ENCODE data around the gene FKRP. TPM values are rescaled to one million over a fixed set of nuclear protein-coding genes. Genes with fewer than 3 reads are reported as not detected.

The FKRP gene
- total RNA-seq, 1 experiment from 2014 or later = 33.1 TPM

DNA sequence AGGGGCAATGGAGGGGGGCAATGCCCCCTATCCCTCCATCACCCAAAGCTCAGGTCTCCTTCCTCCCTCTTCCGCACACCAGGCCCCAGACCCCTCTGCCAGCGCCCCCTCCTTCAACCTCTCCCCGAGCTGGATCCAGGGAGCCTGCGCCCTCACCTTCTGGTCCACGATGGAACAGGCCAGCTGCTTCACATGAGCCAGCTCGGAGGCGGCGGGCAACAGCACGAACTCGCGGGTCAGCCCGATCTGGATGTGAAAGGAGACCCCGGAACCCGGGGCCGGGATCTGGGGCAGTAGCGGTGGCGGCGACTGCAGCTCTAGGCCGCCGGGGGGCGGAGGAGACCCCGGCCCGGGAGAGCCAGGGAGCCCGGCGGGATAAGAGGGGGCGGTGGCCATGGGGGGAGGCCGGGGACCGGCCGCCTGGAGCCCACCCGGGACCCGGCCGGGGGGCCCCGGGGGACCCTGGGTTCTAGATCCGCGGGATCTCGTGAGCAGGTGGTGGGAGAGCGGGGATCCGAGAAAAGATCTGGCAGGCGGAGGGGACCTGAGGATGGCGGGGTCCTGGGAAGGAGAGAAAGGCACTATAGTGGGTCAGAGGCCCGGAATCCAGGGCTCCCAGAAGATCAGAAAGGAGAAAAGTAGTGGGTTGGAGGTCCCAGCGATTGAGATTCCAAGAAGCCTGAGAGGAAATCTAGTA, 29.7 kb upstream of the FKRP start:
- H3K27me3 Mint-ChIP-seq (ENCODE audit: insufficient read depth, unreplicated experiment) = no peaks in the 10 kb centered on the region
- no TSS peak for BruUV-seq (replicated peaks)
- Histone ChIP-seq H3K9me3 (no peaks in the 10 kb centered on the region), H3K27me3 (replicated peaks; ENCODE audit: control insufficient read depth, insufficient read depth, low read length) (no peaks in the 10 kb centered on the region), H3K4me1 (peaks cover 18% of the 10 kb centered on the region), H3K4me3 (ENCODE audit: low read depth, low read length) (peak overlapping the region; percentile 88), H3K36me3 (ENCODE audit: control insufficient read depth, insufficient read depth, low read length) (peaks cover 3% of the 10 kb centered on the region; the same call in 1 of the 2 replicates)
- peaks cover 14% of the 10 kb centered on the region for H3K4me1 Mint-ChIP-seq (ENCODE audit: low read depth, unreplicated experiment)
- intact Hi-C loops (cut with micrococcal nuclease; ENCODE audit: unreplicated experiment) = no loop called here
- H3K36me3 Mint-ChIP-seq (ENCODE audit: insufficient read depth, unreplicated experiment) = peaks cover 51% of the 10 kb centered on the region
- DNase-seq = peak; percentile 45 to 54
- ChIA-PET POLR2A (interaction anchor here (0.7 kb wide), 1 partner anchor 540 kb away, joined by 7 read pairs; the partner anchor contains the start of gene CCDC9), CTCF (interaction anchor here (0.6 to 0.7 kb wide), 5 partner anchors 29 to 325 kb away, joined by 3 to 9 read pairs (median 5); no protein-coding TSS in a partner anchor)
- H3K27ac Mint-ChIP-seq (ENCODE audit: unreplicated experiment) = peak overlapping the region; percentile 95
- no peaks in the 10 kb centered on the region for H3K9me3 Mint-ChIP-seq (ENCODE audit: unreplicated experiment)
- H3K4me3 Mint-ChIP-seq (ENCODE audit: unreplicated experiment) = peak overlapping the region; percentile 99
- TF ChIP-seq, protein P1, sequence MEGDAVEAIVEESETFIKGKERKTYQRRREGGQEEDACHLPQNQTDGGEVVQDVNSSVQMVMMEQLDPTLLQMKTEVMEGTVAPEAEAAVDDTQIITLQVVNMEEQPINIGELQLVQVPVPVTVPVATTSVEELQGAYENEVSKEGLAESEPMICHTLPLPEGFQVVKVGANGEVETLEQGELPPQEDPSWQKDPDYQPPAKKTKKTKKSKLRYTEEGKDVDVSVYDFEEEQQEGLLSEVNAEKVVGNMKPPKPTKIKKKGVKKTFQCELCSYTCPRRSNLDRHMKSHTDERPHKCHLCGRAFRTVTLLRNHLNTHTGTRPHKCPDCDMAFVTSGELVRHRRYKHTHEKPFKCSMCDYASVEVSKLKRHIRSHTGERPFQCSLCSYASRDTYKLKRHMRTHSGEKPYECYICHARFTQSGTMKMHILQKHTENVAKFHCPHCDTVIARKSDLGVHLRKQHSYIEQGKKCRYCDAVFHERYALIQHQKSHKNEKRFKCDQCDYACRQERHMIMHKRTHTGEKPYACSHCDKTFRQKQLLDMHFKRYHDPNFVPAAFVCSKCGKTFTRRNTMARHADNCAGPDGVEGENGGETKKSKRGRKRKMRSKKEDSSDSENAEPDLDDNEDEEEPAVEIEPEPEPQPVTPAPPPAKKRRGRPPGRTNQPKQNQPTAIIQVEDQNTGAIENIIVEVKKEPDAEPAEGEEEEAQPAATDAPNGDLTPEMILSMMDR (IDR thresholded peaks at IDR 0.05; ENCODE audit: insufficient read depth in 1 of 2, low read depth in 1 of 2, low read length in 1 of 2, severe bottlenecking in 1 of 2, unreplicated experiment in 1 of 2) = peak in 1 of 2 experiments; percentile 55

DNA sequence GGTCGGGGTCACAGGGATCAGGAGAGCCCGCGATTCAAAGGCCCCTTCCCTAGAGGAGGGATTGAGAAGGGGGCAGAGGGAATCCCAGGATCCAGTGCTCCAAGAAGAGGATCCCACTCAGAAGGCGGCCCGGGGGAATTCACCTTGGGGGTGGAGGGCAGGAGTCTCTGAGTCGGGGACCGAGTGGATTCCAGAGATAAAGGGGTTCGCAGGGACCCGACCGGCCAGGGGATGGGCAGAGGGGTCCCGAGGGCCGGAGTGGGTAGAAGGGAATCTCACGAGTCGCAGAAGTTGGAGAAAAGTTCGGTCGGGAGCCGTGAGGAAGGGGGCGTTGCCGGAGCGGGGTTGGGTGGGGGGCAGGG, 29.2 kb upstream of the FKRP start:
- ChIA-PET CTCF (interaction anchor here (0.6 to 0.7 kb wide), 2 partner anchors 102 to 326 kb away, joined by 7 to 9 read pairs; no protein-coding TSS in a partner anchor), POLR2A (interaction anchor here (0.6 to 0.7 kb wide), 2 partner anchors 540 to 1454 kb away, joined by 4 to 7 read pairs; partner anchors contain the start of gene CCDC9)
- TF ChIP-seq, protein P1 (IDR thresholded peaks at IDR 0.05; ENCODE audit: insufficient read depth in 1 of 2, low read depth in 1 of 2, low read length in 1 of 2, severe bottlenecking in 1 of 2, unreplicated experiment in 1 of 2) = no peak
- Mint-ChIP-seq H3K36me3 (ENCODE audit: insufficient read depth, unreplicated experiment) (peaks cover 57% of the 10 kb centered on the region), H3K4me1 (ENCODE audit: low read depth, unreplicated experiment) (peaks cover 14% of the 10 kb centered on the region), H3K27ac (ENCODE audit: unreplicated experiment) (peak overlapping the region; percentile 95), H3K9me3 (ENCODE audit: unreplicated experiment) (no peaks in the 10 kb centered on the region), H3K27me3 (ENCODE audit: insufficient read depth, unreplicated experiment) (no peaks in the 10 kb centered on the region), H3K4me3 (ENCODE audit: unreplicated experiment) (peak overlapping the region; percentile 99)
- intact Hi-C loops (cut with micrococcal nuclease; ENCODE audit: unreplicated experiment) = no loop called here
- Histone ChIP-seq H3K4me3 (ENCODE audit: low read depth, low read length) (peak overlapping the region; percentile 88), H3K9me3 (no peaks in the 10 kb centered on the region), H3K4me1 (peaks cover 18% of the 10 kb centered on the region), H3K36me3 (ENCODE audit: control insufficient read depth, insufficient read depth, low read length) (peaks cover 3% of the 10 kb centered on the region; the same call in 1 of the 2 replicates), H3K27me3 (replicated peaks; ENCODE audit: control insufficient read depth, insufficient read depth, low read length) (no peaks in the 10 kb centered on the region)
- BruUV-seq (replicated peaks) = no TSS peak
- DNase-seq = peak in 1 of 2 experiments; percentile 32

DNA sequence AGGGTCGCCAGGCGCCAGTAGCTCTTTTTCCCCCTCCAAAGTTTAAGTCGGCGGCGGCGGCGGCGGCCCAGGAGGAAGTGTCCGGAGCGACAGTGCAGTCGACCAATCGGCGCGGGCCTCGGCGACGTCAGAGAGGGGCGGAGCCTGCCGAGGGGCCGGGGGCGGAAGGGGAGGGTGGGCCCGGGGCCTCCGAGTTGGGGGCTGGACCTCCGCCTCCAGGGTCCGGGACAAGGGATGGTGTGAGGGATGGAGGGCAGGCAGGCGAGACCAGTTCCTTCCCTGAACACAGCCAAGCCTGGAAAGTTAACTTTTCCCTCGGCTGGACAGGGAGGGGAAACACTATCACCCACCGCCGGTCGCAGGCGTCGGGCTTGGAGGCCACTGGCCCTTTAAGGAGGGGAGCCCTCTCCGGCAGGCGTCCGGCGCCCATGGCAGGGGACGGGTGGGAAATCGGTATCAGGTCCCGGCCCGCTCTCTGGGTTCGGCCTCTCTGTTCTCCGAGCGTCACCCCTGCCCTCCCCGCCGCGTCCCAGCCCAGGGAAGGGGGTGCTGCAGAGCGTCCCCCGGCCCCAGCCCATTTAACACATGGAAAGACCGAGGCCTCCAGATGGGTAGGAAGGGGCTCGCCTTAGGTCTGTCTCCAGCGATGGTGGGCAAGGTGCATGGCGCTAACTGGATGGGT, 28.7 kb upstream of the FKRP start, which contains the start of gene PRKD2:
Gene PRKD2 (minus strand): TSS at position 81 of the 682 bp plus-strand sequence. CDS start 744 bp downstream, outside the sequence.
- TSS peak; percentile 56 for BruUV-seq (replicated peaks)
- ChIA-PET CTCF (interaction anchor here (0.6 to 0.7 kb wide), 2 partner anchors 103 to 326 kb away, joined by 7 to 9 read pairs; no protein-coding TSS in a partner anchor), POLR2A (interaction anchor here (0.6 to 0.7 kb wide), 2 partner anchors 539 to 1454 kb away, joined by 4 to 7 read pairs; partner anchors contain the start of gene CCDC9)
- peaks cover 3% of the 10 kb centered on the region; the same call in 1 of the 2 replicates for H3K36me3 ChIP-seq (ENCODE audit: control insufficient read depth, insufficient read depth, low read length)
- Mint-ChIP-seq H3K9me3 (ENCODE audit: unreplicated experiment) (no peaks in the 10 kb centered on the region), H3K36me3 (ENCODE audit: insufficient read depth, unreplicated experiment) (peaks cover 61% of the 10 kb centered on the region), H3K4me3 (ENCODE audit: unreplicated experiment) (peak within 1 kb of the TSS; percentile 99), H3K27me3 (ENCODE audit: insufficient read depth, unreplicated experiment) (no peaks in the 10 kb centered on the region), H3K4me1 (ENCODE audit: low read depth, unreplicated experiment) (peaks cover 18% of the 10 kb centered on the region), H3K27ac (ENCODE audit: unreplicated experiment) (peak within 1 kb of the TSS; percentile 95)
- H3K4me1 ChIP-seq = peaks cover 23% of the 10 kb centered on the region
- no peaks in the 10 kb centered on the region for H3K27me3 ChIP-seq (replicated peaks; ENCODE audit: control insufficient read depth, insufficient read depth, low read length)
- intact Hi-C loops (cut with micrococcal nuclease; ENCODE audit: unreplicated experiment) = no loop called here
- TF ChIP-seq, protein P1 (IDR thresholded peaks at IDR 0.05; ENCODE audit: insufficient read depth in 1 of 2, low read depth in 1 of 2, low read length in 1 of 2, severe bottlenecking in 1 of 2, unreplicated experiment in 1 of 2) = no peak
- H3K9me3 ChIP-seq = no peaks in the 10 kb centered on the region
- peak within 1 kb of the TSS; percentile 88 for H3K4me3 ChIP-seq (ENCODE audit: low read depth, low read length)
- DNase-seq = peak; percentile 91 to 95
